Measurements from ENCODE around the gene TOR1B. TPM values are rescaled to one million over a fixed set of nuclear protein-coding genes. Genes with fewer than 3 reads are reported as not detected.

Gene TOR1B
- polyA plus RNA-seq, 1 experiment = 31.0 TPM

GRCh38 chr9:129776938-129777768 is 25.8 kb upstream of the TOR1B start:
- Histone ChIP-seq H3K9me3 (ENCODE audit: control insufficient read depth, insufficient read depth, low read length) (no peaks in the 10 kb centered on the region; the same call in 1 of the 2 replicates), H3K27ac (ENCODE audit: low read depth, low read length) (peak overlapping the region; percentile 85), H3K27me3 (ENCODE audit: control insufficient read depth, insufficient read depth, low read length) (no peaks in the 10 kb centered on the region), H3K4me3 (ENCODE audit: low read depth, low read length) (peak overlapping the region; percentile 42)
- ChIA-PET CTCF (interaction anchor here (0.6 to 2.3 kb wide), 7 partner anchors 13 to 645 kb away, joined by 3 to 17 read pairs (median 6); no protein-coding TSS in a partner anchor), POLR2A (interaction anchor here (0.6 to 2.6 kb wide), 9 partner anchors 13 to 138 kb away, joined by 3 to 22 read pairs (median 4); partner anchors contain the start of gene PTGES)
- TF ChIP-seq CTCF (IDR thresholded peaks at IDR 0.05; ENCODE audit: low read depth, low read length) = no peak
- DNase-seq (ENCODE audit: low read depth, low spot score) = peak; percentile 98

GRCh38 chr9:129777769-129778130 is 25.2 kb upstream of the TOR1B start:
- TF ChIP-seq CTCF (IDR thresholded peaks at IDR 0.05; ENCODE audit: low read depth, low read length) = no peak
- Histone ChIP-seq H3K4me3 (ENCODE audit: low read depth, low read length) (no peak overlapping the region; the same call in 1 of the 2 replicates), H3K27ac (ENCODE audit: low read depth, low read length) (peak overlapping the region; percentile 85), H3K9me3 (ENCODE audit: control insufficient read depth, insufficient read depth, low read length) (no peaks in the 10 kb centered on the region; the same call in 1 of the 2 replicates), H3K27me3 (ENCODE audit: control insufficient read depth, insufficient read depth, low read length) (no peaks in the 10 kb centered on the region)
- ChIA-PET POLR2A (interaction anchor here (0.6 to 2.6 kb wide), 7 partner anchors 13 to 65 kb away, joined by 3 to 22 read pairs (median 5); partner anchors contain the start of gene PTGES), CTCF (interaction anchor here (1.2 to 2.3 kb wide), 5 partner anchors 12 to 646 kb away, joined by 4 to 17 read pairs (median 10); no protein-coding TSS in a partner anchor)
- DNase-seq (ENCODE audit: low read depth, low spot score) = no peak

GRCh38 chr9:129778469-129778868 is 24.5 kb upstream of the TOR1B start:
- ChIA-PET CTCF (interaction anchor here (1.8 to 2.3 kb wide), 2 partner anchors 11 to 41 kb away, joined by 10 to 14 read pairs; no protein-coding TSS in a partner anchor), POLR2A (interaction anchor here (0.6 to 2.6 kb wide), 3 partner anchors 21 to 67 kb away, joined by 3 to 18 read pairs (median 4); partner anchors contain the start of gene PTGES)
- no peak for DNase-seq (ENCODE audit: low read depth, low spot score)
- Histone ChIP-seq H3K27ac (ENCODE audit: low read depth, low read length) (no peak overlapping the region), H3K4me3 (ENCODE audit: low read depth, low read length) (no peak overlapping the region), H3K27me3 (ENCODE audit: control insufficient read depth, insufficient read depth, low read length) (no peaks in the 10 kb centered on the region), H3K9me3 (ENCODE audit: control insufficient read depth, insufficient read depth, low read length) (no peaks in the 10 kb centered on the region; the same call in 1 of the 2 replicates)
- TF ChIP-seq CTCF (IDR thresholded peaks at IDR 0.05; ENCODE audit: low read depth, low read length) = no peak

- Histone ChIP-seq H3K9me3 (ENCODE audit: control insufficient read depth, insufficient read depth, low read length) (no peaks in the 10 kb centered on the region; the same call in 1 of the 2 replicates), H3K4me3 (ENCODE audit: low read depth, low read length) (no peak overlapping the region), H3K27me3 (ENCODE audit: control insufficient read depth, insufficient read depth, low read length) (no peaks in the 10 kb centered on the region), H3K27ac (ENCODE audit: low read depth, low read length) (no peak overlapping the region)
- no peak for TF ChIP-seq CTCF (IDR thresholded peaks at IDR 0.05; ENCODE audit: low read depth, low read length)
- ChIA-PET CTCF (interaction anchor here (1.5 kb wide), 1 partner anchor 42 kb away, joined by 7 read pairs; no protein-coding TSS in a partner anchor), POLR2A (interaction anchor here (0.6 to 2.9 kb wide), 2 partner anchors 18 to 291 kb away, joined by 5 to 11 read pairs; no protein-coding TSS in a partner anchor)
- no peak for DNase-seq (ENCODE audit: low read depth, low spot score)
Observed at GRCh38 chr9:129779560-129780190, 23.3 kb upstream of the TOR1B start.
